Ovary (tissue), 9 donors: ENCODE measurements around the gene RARS2. TPM values are rescaled to one million over a fixed set of nuclear protein-coding genes. Genes with fewer than 3 reads are reported as not detected.

Source experiments
- DNase-seq, 5 donors: peaks; one replicate each; pipeline ENCODE4 v3.0.0-alpha.2; 2019 to 2020
- H3K27ac ChIP-seq, 2 donors: fragments of 200-600 bp; one replicate each; pipeline versions ENCODE4 v1.5.1 to v1.8.0; 2019 to 2022
- H3K27me3 ChIP-seq: fragments of 200-600 bp; one replicate; pipeline ENCODE4 v1.8.0; 2022
- H3K36me3 ChIP-seq: fragments of 200-600 bp; sonication (generic); one replicate; pipeline ENCODE4 v1.5.1; 2019
- H3K4me1 ChIP-seq: one replicate; pipeline ENCODE4 v1.8.1; 2013; ENCODE audit warnings: mild to moderate bottlenecking, moderate library complexity; ENCODE audit not compliant: insufficient read depth
- H3K4me3 ChIP-seq: fragments of 200-600 bp; sonication (generic); one replicate; pipeline ENCODE4 v1.5.1; 2017
- H3K9me3 ChIP-seq, 2 donors: fragments of 200-600 bp in 1 of 2; sonication (generic) in 1 of 2; one replicate each; pipeline versions ENCODE4 v1.5.1 to v1.8.1; 2013 to 2019; ENCODE audit warnings: mild to moderate bottlenecking in 1 of 2, moderate library complexity in 1 of 2
- CTCF ChIP-seq, 3 donors: fragments of 450-650 bp in 2 of 3; fragments of 200-600 bp in 1 of 3; IDR thresholded peaks; one replicate each; pipeline versions ENCODE4 v1.5.1 to v1.8.0; 2016 to 2022; ENCODE audit warnings: antibody characterized with exemption in 3 of 3, mild to moderate bottlenecking in 1 of 3
- EP300 ChIP-seq: sonication (generic); formaldehyde crosslinking; IDR thresholded peaks from one replicate; pipeline ENCODE4 v1.6.1; 2017; ENCODE audit warnings: antibody characterized with exemption
- POLR2A ChIP-seq: fragments of 450-650 bp; IDR thresholded peaks from one replicate; pipeline ENCODE4 v1.6.1; 2017; ENCODE audit warnings: antibody characterized with exemption, mild to moderate bottlenecking, moderate library complexity
- WGBS, 3 donors: extraction: QIAGEN DNeasy Blood & Tissue Kit in 1 of 3; methylation state at CpG; one replicate each; pipeline versions ENCODE4 v1.1.5 to v1.1.7; 2013 to 2017; 5-methylcytosine and 5-hydroxymethylcytosine counted together
- intact Hi-C, 4 donors: fragments of 100-400 bp; cut with DNase I; formaldehyde crosslinking; loops; one replicate each; pipeline versions ENCODE4 v1.11.0 to v1.15.1; 2022 to 2023
- polyA plus RNA-seq, 2 donors: library from polyadenylated mRNA; stranded (reverse); fragments of 200-250 nt in 1 of 2; fragments of 350-450 nt in 1 of 2; fragmentation: Illumina TruSeq in 1 of 2; extraction: RNeasy Lipid Tissue Mini Kit (QIAGEN cat#74804) in 1 of 2; gene quantifications; one replicate each; pipeline ENCODE4 v1.2.3, GENCODE V29; 2013 to 2014
- total RNA-seq, 7 donors: library from RNA; depleted of rRNA in 2 of 7; stranded (reverse); fragments of >200 nt in 2 of 7; fragmentation: NEBNext Ultra II Directional in 3 of 7; extraction: Animal tissue kit (Norgen Biotek cat#: 25700) in 3 of 7; gene quantifications; one replicate each; pipeline versions ENCODE4 v1.1.0 to v1.2.4, GENCODE V29; 2016 to 2023
- donor health status: DM: no; HTN: no; CAD: no; lungs with moderate emphysema.
- donor health status: DM: no; HTN: no; CAD: no.
- donor health status: Bipolar disorder and iron deficiency.
- donor health status: DM: yes; HTN: yes; CAD: no.
- donor health status: DM: no; HTN: no; CAD: no.
- donor health status: DM: yes; HTN: yes; CAD: no.

Gene RARS2
- total and polyA plus RNA-seq, 9 donors, result 14.0 to 40.4 (median 24.6) TPM

- DNase-seq, result no peak
- Histone ChIP-seq H3K36me3 (no peaks in the 10 kb centered on the region), H3K4me1 (peaks cover 16% of the 10 kb centered on the region), H3K4me3 (no peak overlapping the region), H3K9me3 (no peaks in the 10 kb centered on the region), H3K27me3 (no peaks in the 10 kb centered on the region), H3K27ac (no peak overlapping the region)
- intact Hi-C loops, result loop anchor here in 1 of 4 donors (10.0 kb wide), 1 partner anchor 179 kb away; the partner anchor contains the start of gene CFAP206
- TF ChIP-seq CTCF (IDR thresholded peaks at IDR 0.05), result no peak
- TF ChIP-seq POLR2A, result no peak
- TF ChIP-seq EP300, result no peak
- 85 to 93% (median 92%) methylated on average over 4 of the region's 4 CpGs for WGBS, 3 donors
Observed at GRCh38 chr6:87583822-87584221, 6.0 kb downstream of the RARS2 start.

- TF ChIP-seq EP300 (no peak), CTCF (IDR thresholded peaks at IDR 0.05) (no peak), POLR2A (no peak)
- H3K27me3 ChIP-seq, result no peaks in the 10 kb centered on the region
- H3K36me3 ChIP-seq, result no peaks in the 10 kb centered on the region
- WGBS, 3 donors, result 59 to 90% (median 82%) methylated on average over 2 of the region's 2 CpGs
- intact Hi-C loops, result no loop called here
- no peaks in the 10 kb centered on the region for H3K9me3 ChIP-seq
- no peak overlapping the region for H3K27ac ChIP-seq
- no peak overlapping the region for H3K4me3 ChIP-seq
- H3K4me1 ChIP-seq, result peaks cover 13% of the 10 kb centered on the region
- no peak for DNase-seq
Observed at GRCh38 chr6:87575423-87575822, 14.4 kb downstream of the RARS2 start.

- Histone ChIP-seq H3K27ac (no peak overlapping the region), H3K4me3 (no peak overlapping the region), H3K9me3 (no peaks in the 10 kb centered on the region), H3K4me1 (peaks cover 14% of the 10 kb centered on the region), H3K27me3 (no peaks in the 10 kb centered on the region), H3K36me3 (no peaks in the 10 kb centered on the region)
- no peak for DNase-seq
- 8 to 16% (median 15%) methylated on average over 2 of the region's 2 CpGs for WGBS, 3 donors
- intact Hi-C loops, result no loop called here
- no peak for TF ChIP-seq POLR2A
Observed at GRCh38 chr6:87574237-87574804, 15.5 kb downstream of the RARS2 start.

- WGBS, 3 donors, result 83 to 90% (median 85%) methylated on average over 5 of the region's 5 CpGs
- no peaks in the 10 kb centered on the region for H3K27me3 ChIP-seq
- TF ChIP-seq CTCF (IDR thresholded peaks at IDR 0.05) (no peak), POLR2A (no peak), EP300 (no peak)
- no peaks in the 10 kb centered on the region for H3K36me3 ChIP-seq
- H3K9me3 ChIP-seq, result no peaks in the 10 kb centered on the region
- H3K27ac ChIP-seq, result no peak overlapping the region
- intact Hi-C loops, result no loop called here
- no peak overlapping the region for H3K4me3 ChIP-seq
- no peak for DNase-seq
- peaks cover 13% of the 10 kb centered on the region for H3K4me1 ChIP-seq
Observed at GRCh38 chr6:87573307-87574024, 16.3 kb downstream of the RARS2 start.

GRCh38 chr6:87572883-87573282 lies 16.9 kb downstream of the RARS2 start:
- H3K9me3 ChIP-seq, result no peaks in the 10 kb centered on the region
- H3K27ac ChIP-seq, result no peak overlapping the region
- WGBS, 3 donors, result 78 to 88% (median 84%) methylated on average over 3 of the region's 3 CpGs
- DNase-seq, result no peak
- intact Hi-C loops, result no loop called here
- H3K36me3 ChIP-seq, result no peaks in the 10 kb centered on the region
- peaks cover 13% of the 10 kb centered on the region for H3K4me1 ChIP-seq
- TF ChIP-seq CTCF (IDR thresholded peaks at IDR 0.05), result no peak
- no peak for TF ChIP-seq EP300
- no peak for TF ChIP-seq POLR2A
- no peaks in the 10 kb centered on the region for H3K27me3 ChIP-seq
- H3K4me3 ChIP-seq, result no peak overlapping the region
